ENCODE data around the gene EXD2. TPM values are rescaled to one million over a fixed set of nuclear protein-coding genes. Genes with fewer than 3 reads are reported as not detected.
A peak's percentile ranks its signal among the peaks of the same experiment; 100 is the strongest.

The EXD2 gene
- total and polyA plus RNA-seq, 7 experiments from 2014 or later, result 3.7 to 17.2 (median 10.6) TPM

DNA sequence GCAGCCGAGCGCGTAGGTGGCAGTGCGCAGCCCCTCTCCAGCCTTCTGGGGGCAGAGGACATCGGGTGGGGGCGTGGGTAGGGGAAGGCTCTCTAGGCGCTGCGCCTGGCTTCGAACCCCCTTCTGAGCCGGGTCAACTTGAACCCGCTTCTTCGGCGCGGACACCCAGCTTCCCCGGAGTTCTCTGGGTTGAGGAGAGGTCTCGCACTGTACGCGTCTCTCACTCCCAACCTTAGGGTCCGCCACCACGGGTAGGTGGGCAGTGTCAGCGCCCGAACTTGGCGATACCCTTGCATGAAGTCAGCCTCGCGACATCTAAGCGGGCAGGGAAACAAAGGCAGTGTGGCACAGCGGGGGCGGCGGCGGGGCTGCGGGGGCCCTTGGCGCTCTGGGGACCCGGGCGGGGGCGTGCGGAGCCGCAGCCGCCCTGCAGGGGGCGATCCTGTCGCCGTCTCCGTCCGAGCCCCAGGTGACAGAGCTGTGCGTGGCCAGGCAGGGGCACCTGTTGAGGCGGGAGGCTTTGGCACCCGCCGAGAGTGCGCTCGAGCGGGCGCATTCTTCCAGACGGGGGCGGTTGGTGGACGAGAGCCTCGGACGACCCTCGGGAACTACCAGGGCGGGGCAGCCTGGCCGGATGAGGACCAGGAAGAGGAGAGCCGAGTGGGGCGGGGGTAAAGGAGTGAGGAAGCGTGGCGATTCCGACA is 69.7 kb downstream of the EXD2 start:
- Mint-ChIP-seq H3K27me3 (peaks cover 30 to 74% (median 51%) of the 10 kb centered on the region in 5 donors), H3K4me1 (peaks cover 0 to 16% (median 5%) of the 10 kb centered on the region in 7 donors), H3K4me3 (peak overlapping the region in 9 of 10 donors; percentile 21 to 85 (median 65)), H3K9me3 (peaks cover 0 to 2% (median 0%) of the 10 kb centered on the region in 11 donors), H3K27ac (no peak overlapping the region), H3K36me3 (peaks cover 0 to 4% (median 0%) of the 10 kb centered on the region in 5 donors)
- Histone ChIP-seq H3K4me1 (ENCODE audit: control insufficient read depth in 2 of 2, insufficient read depth in 2 of 2, low read length in 2 of 2) (no peaks in the 10 kb centered on the region), H3K27ac (ENCODE audit: low read depth, low read length) (no peak overlapping the region), H3K9me3 (ENCODE audit: control insufficient read depth in 2 of 3, low read length in 3 of 3) (no peaks in the 10 kb centered on the region), H3K27me3 (ENCODE audit: control insufficient read depth in 2 of 2, insufficient read depth in 2 of 2, low read length in 2 of 2) (peaks cover 0 to 10% of the 10 kb centered on the region in 2 donors), H3K4me3 (ENCODE audit: low read length) (no peak overlapping the region), H3K36me3 (ENCODE audit: control insufficient read depth in 2 of 3, insufficient read depth in 3 of 3, low read length in 3 of 3) (no peaks in the 10 kb centered on the region)
- ChIA-PET CTCF (no interaction called here), POLR2A (no interaction called here)
- intact Hi-C loops (cut with micrococcal nuclease), result loop anchor here in 1 of 2 donors (1.0 to 5.0 kb wide), 3 partner anchors 137 to 311 kb away; partner anchors contain the start of genes CCDC177, ERH and SLC39A9
- DNase-seq (peak in 5 of 9 donors; percentile 4 to 52 (median 12)), ATAC-seq (peak; percentile 69)

DNA sequence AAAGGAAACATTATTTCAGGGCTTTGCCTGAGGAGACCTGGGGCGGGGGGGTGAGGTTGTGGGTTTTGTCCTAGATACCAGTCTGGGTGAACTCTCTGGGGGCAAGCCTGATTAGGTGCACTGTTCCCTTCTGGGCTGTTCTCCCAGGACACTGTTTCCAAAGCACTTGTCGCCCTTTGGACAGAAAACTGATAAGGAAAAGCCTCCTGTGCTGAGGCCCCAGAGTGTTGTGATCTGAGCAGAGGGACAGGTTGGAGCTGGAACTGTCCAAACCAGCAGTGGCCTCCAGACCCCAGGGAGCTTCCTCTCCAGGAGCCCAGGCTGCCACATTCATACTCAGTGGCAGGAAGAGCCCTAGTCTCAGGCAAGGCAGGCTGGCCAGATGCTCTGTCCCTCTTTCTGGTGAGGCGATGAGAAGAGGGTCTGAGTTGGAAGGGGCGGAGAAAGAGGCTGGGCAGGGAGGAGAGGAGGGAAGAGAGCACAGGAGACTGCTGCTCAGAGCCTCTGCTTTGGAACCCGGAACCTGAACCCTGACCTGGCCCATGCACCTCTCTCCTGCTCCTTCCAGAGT is 70.5 kb downstream of the EXD2 start:
- no peaks in the 10 kb centered on the region for H3K9me3 ChIP-seq (ENCODE audit: control insufficient read depth in 2 of 3, low read length in 3 of 3)
- intact Hi-C loops (cut with micrococcal nuclease), result loop anchor here in 1 of 2 donors (1.0 to 5.0 kb wide), 3 partner anchors 136 to 310 kb away; partner anchors contain the start of genes CCDC177, ERH and SLC39A9
- ATAC-seq (no peak), DNase-seq (no peak)
- H3K4me1 ChIP-seq (ENCODE audit: control insufficient read depth in 2 of 2, insufficient read depth in 2 of 2, low read length in 2 of 2), result no peaks in the 10 kb centered on the region
- Mint-ChIP-seq H3K27ac (no peak overlapping the region), H3K9me3 (peaks cover 0 to 2% (median 0%) of the 10 kb centered on the region in 11 donors), H3K36me3 (peaks cover 0 to 4% (median 0%) of the 10 kb centered on the region in 5 donors), H3K27me3 (peaks cover 30 to 68% (median 51%) of the 10 kb centered on the region in 5 donors), H3K4me1 (peaks cover 0 to 16% (median 5%) of the 10 kb centered on the region in 7 donors), H3K4me3 (peak overlapping the region in 8 of 10 donors; percentile 21 to 83 (median 64))
- H3K4me3 ChIP-seq (ENCODE audit: low read length), result no peak overlapping the region
- no peak overlapping the region for H3K27ac ChIP-seq (ENCODE audit: low read depth, low read length)
- peaks cover 0 to 10% of the 10 kb centered on the region in 2 donors for H3K27me3 ChIP-seq (ENCODE audit: control insufficient read depth in 2 of 2, insufficient read depth in 2 of 2, low read length in 2 of 2)
- ChIA-PET POLR2A (no interaction called here), CTCF (no interaction called here)
- H3K36me3 ChIP-seq (ENCODE audit: control insufficient read depth in 2 of 3, insufficient read depth in 3 of 3, low read length in 3 of 3), result no peaks in the 10 kb centered on the region

DNA sequence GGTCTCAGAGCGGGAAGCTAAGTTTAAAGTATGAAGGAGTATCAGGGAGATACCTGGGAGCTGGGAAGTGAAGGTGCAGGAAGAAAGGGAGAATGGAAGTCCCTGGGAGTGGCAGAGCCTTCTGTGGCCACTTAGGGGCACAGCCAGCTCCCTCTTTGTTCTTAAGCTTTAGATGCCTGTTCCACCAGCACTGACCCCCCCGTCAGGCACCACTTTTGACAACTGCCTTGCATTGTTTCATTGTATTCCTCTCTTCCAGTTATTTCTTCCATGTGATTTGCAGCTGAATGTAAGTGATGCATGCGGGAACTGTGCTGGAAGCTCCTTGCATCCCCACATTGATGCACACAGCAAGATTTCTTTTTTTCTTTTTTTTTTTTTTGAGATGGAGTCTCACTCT is 71.2 kb downstream of the EXD2 start:
- ATAC-seq (no peak), DNase-seq (no peak)
- Histone ChIP-seq H3K4me3 (ENCODE audit: low read length) (no peak overlapping the region), H3K4me1 (ENCODE audit: control insufficient read depth in 2 of 2, insufficient read depth in 2 of 2, low read length in 2 of 2) (no peaks in the 10 kb centered on the region), H3K9me3 (ENCODE audit: control insufficient read depth in 2 of 3, low read length in 3 of 3) (no peaks in the 10 kb centered on the region), H3K27ac (ENCODE audit: low read depth, low read length) (no peak overlapping the region), H3K36me3 (ENCODE audit: control insufficient read depth in 2 of 3, insufficient read depth in 3 of 3, low read length in 3 of 3) (no peaks in the 10 kb centered on the region), H3K27me3 (ENCODE audit: control insufficient read depth in 2 of 2, insufficient read depth in 2 of 2, low read length in 2 of 2) (peaks cover 0 to 10% of the 10 kb centered on the region in 2 donors)
- Mint-ChIP-seq H3K27me3 (peaks cover 30 to 65% (median 51%) of the 10 kb centered on the region in 5 donors), H3K36me3 (peaks cover 0 to 4% (median 0%) of the 10 kb centered on the region in 5 donors), H3K9me3 (peaks cover 0 to 2% (median 0%) of the 10 kb centered on the region in 11 donors), H3K27ac (no peak overlapping the region), H3K4me1 (peaks cover 0 to 16% (median 5%) of the 10 kb centered on the region in 7 donors), H3K4me3 (peak overlapping the region in 4 of 10 donors; percentile 29 to 83 (median 46))
- intact Hi-C loops (cut with micrococcal nuclease), result loop anchor here in 1 of 2 donors (5.0 kb wide), 1 partner anchor 310 kb away; the partner anchor contains the start of gene CCDC177
- ChIA-PET CTCF (no interaction called here), POLR2A (no interaction called here)

DNA sequence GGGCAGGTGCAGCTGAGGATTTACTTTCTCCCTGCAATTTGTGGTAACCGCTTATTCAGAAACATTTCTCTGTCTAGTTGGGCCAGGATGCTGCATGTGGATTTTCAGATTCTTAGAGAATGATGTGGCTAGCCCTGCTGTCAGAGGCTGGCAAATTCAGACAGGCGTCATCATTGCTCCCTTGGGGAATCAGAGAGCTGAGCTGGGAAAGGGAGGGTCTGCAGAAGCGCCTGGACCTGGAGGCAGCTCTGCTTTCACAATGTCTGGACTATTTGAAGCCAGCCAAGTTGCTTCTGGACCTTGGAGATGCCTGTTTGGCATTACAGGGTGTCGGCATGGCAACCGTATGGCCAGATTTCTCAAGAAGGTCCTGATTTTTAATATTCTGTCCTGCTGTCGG is 72.1 kb downstream of the EXD2 start:
- no peaks in the 10 kb centered on the region for H3K4me1 ChIP-seq (ENCODE audit: control insufficient read depth in 2 of 2, insufficient read depth in 2 of 2, low read length in 2 of 2)
- H3K9me3 ChIP-seq (ENCODE audit: control insufficient read depth in 2 of 3, low read length in 3 of 3), result no peaks in the 10 kb centered on the region
- Mint-ChIP-seq H3K27ac (no peak overlapping the region), H3K4me1 (peaks cover 0 to 16% (median 5%) of the 10 kb centered on the region in 7 donors), H3K4me3 (no peak overlapping the region), H3K9me3 (peaks cover 0 to 2% (median 0%) of the 10 kb centered on the region in 11 donors), H3K27me3 (peaks cover 22 to 58% (median 46%) of the 10 kb centered on the region in 5 donors), H3K36me3 (peaks cover 0 to 4% (median 0%) of the 10 kb centered on the region in 5 donors)
- H3K27ac ChIP-seq (ENCODE audit: low read depth, low read length), result no peak overlapping the region
- POLR2A ChIA-PET, result no interaction called here
- intact Hi-C loops (cut with micrococcal nuclease), result loop anchor here in 1 of 2 donors (5.0 kb wide), 1 partner anchor 309 kb away; the partner anchor contains the start of gene CCDC177
- ATAC-seq (no peak), DNase-seq (no peak)
- H3K4me3 ChIP-seq (ENCODE audit: low read length), result no peak overlapping the region
- peaks cover 0 to 10% of the 10 kb centered on the region in 2 donors for H3K27me3 ChIP-seq (ENCODE audit: control insufficient read depth in 2 of 2, insufficient read depth in 2 of 2, low read length in 2 of 2)
- CTCF ChIA-PET, result no interaction called here
- no peaks in the 10 kb centered on the region for H3K36me3 ChIP-seq (ENCODE audit: control insufficient read depth in 2 of 3, insufficient read depth in 3 of 3, low read length in 3 of 3)

DNA sequence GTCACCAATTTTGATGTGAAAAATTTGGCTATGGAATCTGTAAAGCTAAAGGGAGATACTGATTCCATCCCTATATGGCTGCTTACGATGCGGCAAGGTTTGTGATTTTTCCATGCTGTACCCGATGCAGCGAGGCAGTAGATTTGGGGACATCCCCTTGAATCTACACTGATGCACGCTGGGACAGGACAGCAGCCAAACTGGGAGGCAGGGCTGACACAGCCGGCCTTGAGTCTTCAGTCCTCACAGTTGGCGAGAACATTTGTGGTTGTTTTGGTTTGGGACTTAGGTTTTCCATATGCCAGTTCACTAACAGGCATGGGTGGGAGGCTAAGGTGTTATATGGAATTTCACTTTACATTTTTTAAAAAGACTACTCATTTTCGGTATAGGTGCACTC is 72.5 kb downstream of the EXD2 start:
- Mint-ChIP-seq H3K27ac (no peak overlapping the region), H3K4me3 (no peak overlapping the region), H3K9me3 (peaks cover 0 to 2% (median 0%) of the 10 kb centered on the region in 11 donors), H3K27me3 (peaks cover 18 to 53% (median 42%) of the 10 kb centered on the region in 5 donors), H3K36me3 (peaks cover 0 to 4% (median 0%) of the 10 kb centered on the region in 5 donors), H3K4me1 (peaks cover 0 to 15% (median 5%) of the 10 kb centered on the region in 7 donors)
- ChIA-PET CTCF (no interaction called here), POLR2A (no interaction called here)
- Histone ChIP-seq H3K4me1 (ENCODE audit: control insufficient read depth in 2 of 2, insufficient read depth in 2 of 2, low read length in 2 of 2) (no peaks in the 10 kb centered on the region), H3K4me3 (ENCODE audit: low read length) (no peak overlapping the region), H3K9me3 (ENCODE audit: control insufficient read depth in 2 of 3, low read length in 3 of 3) (no peaks in the 10 kb centered on the region), H3K27me3 (ENCODE audit: control insufficient read depth in 2 of 2, insufficient read depth in 2 of 2, low read length in 2 of 2) (peaks cover 0 to 10% of the 10 kb centered on the region in 2 donors), H3K36me3 (ENCODE audit: control insufficient read depth in 2 of 3, insufficient read depth in 3 of 3, low read length in 3 of 3) (no peaks in the 10 kb centered on the region), H3K27ac (ENCODE audit: low read depth, low read length) (no peak overlapping the region)
- no peak for ATAC-seq
- no peak for DNase-seq
- intact Hi-C loops (cut with micrococcal nuclease), result loop anchor here in 1 of 2 donors (5.0 kb wide), 1 partner anchor 309 kb away; the partner anchor contains the start of gene CCDC177

DNA sequence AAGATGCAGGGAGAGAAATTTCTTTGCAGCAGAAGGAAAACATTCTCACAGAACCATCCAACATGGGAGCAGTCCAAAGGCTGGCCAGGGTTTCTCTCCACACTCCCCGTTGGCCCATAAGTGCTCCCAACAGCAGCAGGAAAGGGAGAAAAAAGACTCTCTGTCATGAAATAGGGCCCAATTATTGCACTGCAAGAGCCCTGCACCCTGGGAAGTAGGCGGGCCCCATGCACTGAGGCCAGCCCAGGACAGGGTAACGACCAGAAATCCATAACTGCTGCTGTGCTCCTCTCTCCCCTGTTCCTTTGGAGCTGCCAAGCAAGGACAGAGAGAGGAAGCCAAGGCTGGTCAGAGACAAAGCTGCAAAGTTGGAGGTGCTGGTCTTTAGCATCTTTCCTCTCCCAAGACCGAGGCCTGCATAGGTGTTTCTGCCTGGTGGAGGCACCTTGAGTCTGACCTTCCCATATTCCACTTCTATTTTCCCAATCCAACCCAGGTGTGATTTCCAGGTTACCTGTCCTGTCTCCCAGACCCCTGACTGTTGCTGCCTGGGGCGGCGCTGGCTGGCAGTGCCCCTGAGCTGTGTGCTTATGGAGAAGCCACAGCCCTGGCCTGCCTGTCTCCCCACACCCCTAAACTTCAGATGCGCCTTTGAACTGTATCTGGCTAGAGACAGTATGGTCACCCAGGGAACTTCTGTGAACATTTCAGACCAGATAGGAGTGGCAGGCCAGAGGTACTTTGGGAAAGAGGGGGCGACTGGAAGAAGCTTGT is 75.5 kb downstream of the EXD2 start:
- Histone ChIP-seq H3K9me3 (ENCODE audit: control insufficient read depth in 2 of 3, low read length in 3 of 3) (no peaks in the 10 kb centered on the region), H3K27ac (ENCODE audit: low read depth, low read length) (no peak overlapping the region), H3K4me1 (ENCODE audit: control insufficient read depth in 2 of 2, insufficient read depth in 2 of 2, low read length in 2 of 2) (no peaks in the 10 kb centered on the region), H3K4me3 (ENCODE audit: low read length) (no peak overlapping the region), H3K27me3 (ENCODE audit: control insufficient read depth in 2 of 2, insufficient read depth in 2 of 2, low read length in 2 of 2) (peaks cover 0 to 4% of the 10 kb centered on the region in 2 donors), H3K36me3 (ENCODE audit: control insufficient read depth in 2 of 3, insufficient read depth in 3 of 3, low read length in 3 of 3) (no peaks in the 10 kb centered on the region)
- Mint-ChIP-seq H3K4me3 (no peak overlapping the region), H3K27ac (no peak overlapping the region), H3K9me3 (peaks cover 0 to 2% (median 0%) of the 10 kb centered on the region in 11 donors), H3K4me1 (peaks cover 0 to 1% (median 0%) of the 10 kb centered on the region in 7 donors), H3K36me3 (no peaks in the 10 kb centered on the region), H3K27me3 (peaks cover 12 to 37% (median 26%) of the 10 kb centered on the region in 5 donors)
- no peak for ATAC-seq
- CTCF ChIA-PET, result no interaction called here
- POLR2A ChIA-PET, result no interaction called here
- no peak for DNase-seq
- intact Hi-C loops (cut with micrococcal nuclease), result no loop called here

Data from naive thymus-derived CD4-positive, alpha-beta T cell (primary cell).